RWPE1 (cell line): ENCODE results near the gene AHCY.
"Not testable (repeated sequence)": the region's sequence is repeated elsewhere in the genome, so short reads cannot be mapped to it uniquely, and the experiment has no call there.

Source experiments
- CTCF ChIA-PET: fragments of 350-600 bp; sonication (Branson Sonifier 250); formaldehyde crosslinking; extraction: SDS; loops from one replicate; lab custom pipeline; 2021; lab: Yijun Ruan, JAX
- POLR2A ChIA-PET: fragments of 400-600 bp; formaldehyde crosslinking; extraction: SDS; loops from one replicate; lab custom pipeline; 2020; ENCODE audit warnings: antibody characterized with exemption; ENCODE audit not compliant: low non-redundant PET; lab: Yijun Ruan, JAX
- DNase-seq: peaks from one replicate; pipeline ENCODE4 v3.0.0; 2012; ENCODE audit warnings: low spot score
- H3K27ac ChIP-seq: fragments of 450-650 bp; 2 replicates; pipeline ENCODE4 v1.5.1; 2017
- CTCF ChIP-seq: fragments of 450-650 bp; conservative IDR thresholded peaks from 2 replicates; pipeline ENCODE4 v1.5.1; 2017; ENCODE audit warnings: low read depth, mild to moderate bottlenecking

AHCY gene

GRCh38 chr20:34250005-34250404 lies 53.1 kb downstream of the AHCY start:
- no peak for DNase-seq
- ChIA-PET POLR2A (no interaction called here), CTCF (no interaction called here)
- H3K27ac ChIP-seq = no peak overlapping the region
- TF ChIP-seq CTCF = no peak

GRCh38 chr20:34249291-34249690 lies 53.9 kb downstream of the AHCY start:
- CTCF ChIA-PET = no interaction called here
- POLR2A ChIA-PET = no interaction called here
- no peak for DNase-seq
- no peak overlapping the region for H3K27ac ChIP-seq
- no peak for TF ChIP-seq CTCF

GRCh38 chr20:34246126-34246626 lies 57.0 kb downstream of the AHCY start:
- no peak overlapping the region for H3K27ac ChIP-seq
- DNase-seq = no peak
- CTCF ChIA-PET = interaction anchor here (0.6 to 0.7 kb wide), 2 partner anchors 8 to 56 kb away, joined by 3 to 4 read pairs; no protein-coding TSS in a partner anchor
- POLR2A ChIA-PET = no interaction called here
- TF ChIP-seq CTCF = no peak

GRCh38 chr20:34243377-34243776 lies 59.8 kb downstream of the AHCY start:
- no peak for TF ChIP-seq CTCF
- CTCF ChIA-PET = interaction anchor here (0.7 to 1.6 kb wide), 2 partner anchors 12 kb away, joined by 5 to 7 read pairs; no protein-coding TSS in a partner anchor
- POLR2A ChIA-PET = no interaction called here
- DNase-seq = no peak
- no peak overlapping the region for H3K27ac ChIP-seq

DNA sequence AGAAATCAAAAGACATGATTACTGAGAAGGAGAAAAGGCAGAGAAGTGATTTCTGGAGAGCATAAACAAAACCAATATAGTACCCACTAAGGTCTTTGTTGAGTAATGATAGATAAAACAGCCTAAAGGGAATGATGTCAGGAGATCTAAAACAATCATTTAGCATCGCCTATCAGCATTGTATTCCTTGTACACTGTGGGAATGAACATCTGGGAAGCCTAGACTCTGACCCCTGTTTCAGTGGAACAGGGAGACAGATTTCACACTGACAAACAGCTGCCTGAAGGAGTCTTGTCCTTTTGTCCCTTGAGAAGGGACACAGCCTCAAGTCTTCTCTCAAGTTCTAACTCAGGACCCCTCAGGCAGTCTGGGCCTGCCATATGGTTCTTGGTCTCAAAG lies 60.3 kb downstream of the AHCY start:
- ChIA-PET POLR2A (no interaction called here), CTCF (interaction anchor here (0.6 to 1.6 kb wide), 2 partner anchors 12 to 403 kb away, joined by 4 to 5 read pairs; no protein-coding TSS in a partner anchor)
- DNase-seq = no peak

GRCh38 chr20:34242015-34242414 lies 61.1 kb downstream of the AHCY start:
- CTCF ChIA-PET = interaction anchor here (0.6 to 2.1 kb wide), 3 partner anchors 13 to 404 kb away, joined by 4 to 5 read pairs (median 5); no protein-coding TSS in a partner anchor
- H3K27ac ChIP-seq, DNase-seq, POLR2A ChIA-PET: not testable (repeated sequence)

More for the DNA sequence above, 60.3 kb downstream of the AHCY start:
- H3K27ac ChIP-seq = no peak overlapping the region
- no peak for TF ChIP-seq CTCF
